GM13977 (cell line): ENCODE data around the gene BUD23.

ENCODE experiments used
- DNase-seq: peaks from one replicate; pipeline ENCODE4 v3.0.0; 2012; ENCODE audit warnings: low spot score
- CTCF ChIP-seq: IDR thresholded peaks from 2 replicates; pipeline ENCODE4 v1.5.1; 2012; ENCODE audit warnings: mild to moderate bottlenecking, control low read depth; ENCODE audit not compliant: insufficient read depth; ENCODE audit errors: extremely low read depth, missing control alignments
- in situ Hi-C: fragments of 300-500 bp; cut with MboI; formaldehyde crosslinking; loops from one replicate; pipeline ENCODE4 v1.12.0; 2022; ENCODE audit warnings: low sequenced_read_pairs, low pct_unique_long_range_greater_than_20kb, mixed read lengths, inconsistent platforms; ENCODE audit not compliant: unreplicated experiment

BUD23 gene

GRCh38 chr7:73683056-73683787 is at the start of gene BUD23, which contains the start of gene DNAJC30:
Gene BUD23 (plus strand): TSS chr7:73683597. CDS start chr7:73683626, 29 bp downstream.
Gene DNAJC30 (minus strand): TSS chr7:73683453. CDS start chr7:73683423, 30 bp downstream.
- in situ Hi-C loops = no loop called here
- DNase-seq = peak; percentile 98
- no peak for TF ChIP-seq CTCF

GRCh38 chr7:73633844-73634243 is 49.6 kb upstream of the BUD23 start:
- DNase-seq = no peak
- in situ Hi-C loops = no loop called here
- TF ChIP-seq CTCF = no peak

GRCh38 chr7:73635428-73636200 is 47.8 kb upstream of the BUD23 start:
- in situ Hi-C loops = no loop called here
- TF ChIP-seq CTCF = no peak
- DNase-seq = no peak

GRCh38 chr7:73638911-73639310 is 44.5 kb upstream of the BUD23 start:
- no peak for DNase-seq
- in situ Hi-C loops = no loop called here
- no peak for TF ChIP-seq CTCF

- no peak for DNase-seq
- no peak for TF ChIP-seq CTCF
- in situ Hi-C loops = no loop called here
Measured at GRCh38 chr7:73642834-73643233, 40.6 kb upstream of the BUD23 start.

- in situ Hi-C loops = no loop called here
- no peak for DNase-seq
- no peak for TF ChIP-seq CTCF
Measured at GRCh38 chr7:73644688-73645286, 38.6 kb upstream of the BUD23 start.
